Suppressor macrophage treated with lipopolysaccharide for 4 hours (primary cell): ENCODE results near the gene ANO2.

Experiments
- DNase-seq: peaks from one replicate; pipeline ENCODE4 v3.0.0-alpha.2; 2020

Gene ANO2

GRCh38 chr12:5654019-5654418 lies 291.0 kb downstream of the ANO2 start:
- no peak for DNase-seq

GRCh38 chr12:5650829-5651461 lies 294.1 kb downstream of the ANO2 start:
- no peak for DNase-seq

- DNase-seq = no peak
Measured at GRCh38 chr12:5650281-5650680, 294.8 kb downstream of the ANO2 start.

DNA sequence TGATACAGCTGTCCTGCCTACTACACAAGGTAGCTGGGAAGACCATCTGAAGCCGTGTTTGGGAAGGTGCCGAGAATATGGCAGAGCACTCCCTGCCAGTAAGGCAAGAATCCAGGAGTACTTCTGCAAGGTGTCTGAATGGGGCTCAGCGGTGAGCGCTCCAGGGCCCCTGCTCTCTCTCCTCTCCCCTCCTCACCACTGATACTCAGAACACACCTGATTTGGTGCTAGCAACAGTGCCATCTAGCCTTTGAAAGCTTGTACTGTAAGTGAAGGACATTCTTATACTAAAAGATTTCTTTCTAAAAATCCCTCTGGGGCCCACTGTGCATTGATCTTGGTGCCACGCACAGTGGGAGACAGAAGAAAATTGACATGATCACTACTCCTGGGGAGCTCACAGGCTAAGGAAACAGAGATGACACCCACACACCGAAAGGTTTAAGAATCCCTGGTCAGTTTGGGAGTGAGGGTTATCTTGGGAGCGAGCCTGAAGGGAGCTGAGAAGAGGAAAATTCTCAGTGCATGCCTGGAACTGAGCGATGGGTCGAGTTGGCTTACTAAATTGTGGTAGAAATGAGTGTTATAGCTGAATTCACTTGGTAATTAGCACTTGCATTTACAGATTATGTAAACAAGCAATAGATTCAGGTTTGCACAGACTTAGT lies 296.2 kb downstream of the ANO2 start:
- no peak for DNase-seq

DNA sequence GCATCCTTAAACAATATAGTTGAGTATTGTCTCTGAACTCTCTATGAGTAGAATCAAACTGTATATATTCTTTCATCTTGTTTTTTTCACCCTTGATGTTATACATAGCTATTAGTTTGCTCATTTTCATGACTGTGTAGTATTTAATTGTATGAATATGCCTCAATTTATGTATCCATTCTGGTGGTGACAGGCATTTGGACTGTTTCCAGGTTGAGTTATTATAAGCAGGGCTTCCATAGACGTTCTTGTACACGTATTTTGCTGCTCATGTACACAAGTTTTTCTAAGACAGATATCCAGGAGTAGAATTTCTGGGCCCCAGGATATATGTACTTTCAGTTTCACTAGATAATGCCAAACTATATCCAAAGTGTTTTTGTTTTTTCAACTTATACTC lies 301.8 kb downstream of the ANO2 start:
- DNase-seq = no peak

DNA sequence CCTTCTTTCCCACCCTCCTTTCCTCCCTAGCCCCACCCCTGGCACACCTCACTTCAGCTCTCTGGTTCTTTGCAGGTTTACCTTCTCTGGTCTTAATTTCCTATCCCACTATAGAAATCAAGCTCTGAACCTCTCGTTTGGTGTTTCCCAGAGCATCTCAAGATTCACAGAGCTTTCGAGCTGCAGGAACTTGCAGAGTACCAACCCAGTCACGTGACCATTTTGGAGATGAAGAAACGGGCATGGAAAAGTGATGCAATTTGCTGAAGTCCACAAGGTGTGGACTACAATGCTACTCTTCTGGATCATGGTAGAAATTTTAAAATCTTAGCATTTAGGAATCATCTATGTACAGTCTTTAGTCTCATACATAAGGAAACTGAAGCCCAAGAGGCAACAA lies 307.4 kb downstream of the ANO2 start:
- no peak for DNase-seq

- DNase-seq = no peak
Measured at GRCh38 chr12:5636907-5637306, 308.2 kb downstream of the ANO2 start.

- no peak for DNase-seq
Measured at GRCh38 chr12:5633106-5633505, 312.0 kb downstream of the ANO2 start.

DNA sequence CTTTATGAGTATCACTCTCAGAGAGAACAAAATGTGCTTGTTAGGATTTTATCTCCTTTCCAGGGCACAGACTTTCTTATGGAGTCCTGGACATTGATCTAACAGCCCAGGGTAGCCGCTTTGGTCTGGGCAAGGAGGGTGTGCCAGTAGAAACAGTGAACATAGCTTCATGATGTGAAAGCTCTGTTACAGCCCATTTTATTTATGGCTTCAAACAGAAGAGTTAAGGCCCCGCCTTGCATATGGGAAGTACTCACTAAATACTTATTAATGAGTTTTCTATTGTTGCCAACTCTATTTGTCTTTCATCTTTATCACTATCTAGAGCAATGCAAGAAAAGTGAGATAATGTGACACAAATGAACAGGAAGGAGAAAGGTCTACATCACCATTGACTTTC lies 312.6 kb downstream of the ANO2 start:
- no peak for DNase-seq

- no peak for DNase-seq
Measured at GRCh38 chr12:5631497-5631896, 313.6 kb downstream of the ANO2 start.

- DNase-seq = no peak
Measured at GRCh38 chr12:5630726-5631125, 314.3 kb downstream of the ANO2 start.

DNA sequence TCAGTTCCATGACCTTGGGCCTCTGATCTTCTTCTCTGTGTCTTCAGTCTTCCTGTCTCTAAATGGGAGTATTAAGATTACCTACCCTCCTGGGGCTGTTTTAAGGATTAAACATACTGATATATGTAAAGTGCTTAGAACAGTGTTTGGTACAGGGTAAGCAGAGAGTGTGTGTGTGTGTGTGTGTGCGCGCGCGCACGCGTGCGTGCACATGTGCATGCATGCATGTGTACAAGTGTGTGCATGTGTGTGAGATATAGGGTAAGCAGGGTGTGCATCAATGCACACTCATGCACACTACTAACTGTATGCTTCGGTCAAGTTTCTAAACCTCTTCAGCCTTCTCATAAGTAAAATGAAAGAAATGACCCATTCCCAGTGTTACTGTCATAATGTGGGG lies 316.6 kb downstream of the ANO2 start:
- DNase-seq = no peak

DNA sequence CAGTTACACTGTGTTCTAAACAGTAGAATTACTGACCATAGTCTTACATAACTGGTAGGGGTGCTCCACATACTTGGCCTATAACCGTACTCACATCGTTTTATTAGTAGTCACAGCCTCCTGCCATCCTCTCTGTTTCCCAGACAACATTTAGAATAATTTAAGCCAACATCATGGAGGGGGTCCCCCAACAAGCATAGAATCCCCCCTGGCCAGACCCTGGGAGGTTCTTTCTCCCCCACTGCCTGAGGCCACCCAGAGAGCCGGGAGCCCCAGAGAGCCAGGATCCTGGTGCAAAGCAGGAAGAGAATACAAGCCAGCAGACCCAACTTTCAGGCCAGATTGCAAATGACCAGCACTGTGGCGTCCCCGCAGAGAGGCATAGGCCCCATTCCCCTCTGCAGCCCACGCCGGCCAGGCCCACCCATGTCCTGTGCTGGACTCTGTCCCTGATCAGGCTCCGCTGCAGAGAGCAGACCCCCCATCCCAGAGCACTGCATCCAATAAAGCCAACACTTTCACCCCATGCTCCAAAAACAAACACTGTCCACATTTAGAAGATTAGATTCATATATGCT lies 317.9 kb downstream of the ANO2 start:
- DNase-seq = no peak

GRCh38 chr12:5626151-5626550 lies 318.9 kb downstream of the ANO2 start:
- DNase-seq = no peak

- DNase-seq = no peak
Measured at GRCh38 chr12:5624486-5625272, 320.4 kb downstream of the ANO2 start.

DNA sequence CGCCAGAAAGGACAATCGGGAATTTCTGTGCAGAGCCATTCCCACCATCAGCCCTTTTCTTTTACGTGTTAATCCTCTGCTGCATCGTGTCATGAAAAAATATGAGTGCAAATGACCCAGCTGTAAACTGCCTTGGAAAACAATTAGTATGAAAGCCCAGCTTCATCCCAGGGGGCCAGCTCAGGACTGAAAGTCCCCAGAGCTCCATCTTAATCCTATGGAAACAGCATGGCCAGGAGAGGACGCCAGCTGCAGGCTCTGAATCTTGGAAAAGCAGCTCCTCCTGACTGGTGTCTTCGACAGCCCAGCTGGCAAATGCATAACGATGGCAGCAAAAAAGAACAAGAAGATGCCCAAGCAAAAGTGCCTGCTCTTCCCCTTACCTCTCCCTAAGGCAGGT lies 321.6 kb downstream of the ANO2 start:
- DNase-seq = no peak

DNA sequence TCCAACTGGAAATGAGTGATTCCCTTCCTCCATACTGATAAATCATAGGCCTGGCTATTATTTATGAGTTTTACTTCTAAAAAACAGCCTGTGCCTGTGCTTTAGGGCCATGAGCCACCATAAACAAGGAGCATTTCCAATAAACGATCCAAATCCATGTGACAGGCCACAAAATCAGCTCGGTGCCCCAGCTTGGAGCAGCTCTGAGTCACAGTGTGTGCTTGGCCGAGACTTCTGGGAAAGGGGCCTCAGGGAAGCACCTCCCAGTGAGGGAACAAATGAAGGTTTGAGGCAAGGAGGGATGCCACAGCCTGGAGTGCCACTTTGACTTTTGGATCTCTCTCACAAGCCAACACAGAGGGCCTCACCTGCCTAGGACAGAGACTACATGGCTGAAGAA lies 322.8 kb downstream of the ANO2 start:
- no peak for DNase-seq

DNA sequence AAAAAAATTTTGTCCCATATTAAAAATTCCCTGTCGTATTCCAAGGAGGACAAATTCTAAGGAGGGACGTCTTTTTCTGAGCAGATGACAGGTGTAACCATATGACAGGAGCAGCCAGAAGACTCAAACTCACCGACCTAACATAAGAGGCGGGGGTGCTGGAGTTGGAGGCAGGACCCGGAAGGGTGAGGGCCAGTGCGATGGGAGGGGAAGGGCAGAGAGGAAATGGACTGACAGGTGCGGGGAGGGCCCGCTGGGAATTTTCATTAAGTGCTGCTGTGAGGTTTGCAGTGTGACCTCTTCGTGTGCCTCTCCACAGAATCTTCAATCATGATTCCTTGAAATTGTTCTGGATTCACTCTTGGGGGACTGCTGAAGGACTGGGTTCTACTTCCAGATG lies 323.7 kb downstream of the ANO2 start:
- no peak for DNase-seq

GRCh38 chr12:5620896-5621295 lies 324.2 kb downstream of the ANO2 start:
- no peak for DNase-seq

DNA sequence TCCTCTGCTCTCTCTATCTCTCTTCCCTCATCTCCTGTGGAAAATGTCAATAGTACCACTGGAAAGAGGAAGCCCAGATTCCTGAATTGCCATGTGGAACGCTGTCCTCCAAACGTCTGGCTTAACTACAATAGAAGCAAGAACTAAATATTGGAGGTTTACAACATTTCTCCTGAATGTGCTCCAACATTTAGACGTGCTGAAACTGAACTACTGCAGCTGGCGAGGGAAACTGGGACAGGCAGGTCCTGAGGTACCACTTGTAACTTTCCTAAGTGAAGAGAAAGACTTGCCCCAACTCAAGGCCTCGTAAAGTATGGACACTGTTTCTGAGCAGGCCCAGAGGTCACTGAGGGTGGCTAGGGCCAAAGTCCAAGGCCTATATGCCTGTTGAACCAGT lies 325.4 kb downstream of the ANO2 start:
- no peak for DNase-seq

DNA sequence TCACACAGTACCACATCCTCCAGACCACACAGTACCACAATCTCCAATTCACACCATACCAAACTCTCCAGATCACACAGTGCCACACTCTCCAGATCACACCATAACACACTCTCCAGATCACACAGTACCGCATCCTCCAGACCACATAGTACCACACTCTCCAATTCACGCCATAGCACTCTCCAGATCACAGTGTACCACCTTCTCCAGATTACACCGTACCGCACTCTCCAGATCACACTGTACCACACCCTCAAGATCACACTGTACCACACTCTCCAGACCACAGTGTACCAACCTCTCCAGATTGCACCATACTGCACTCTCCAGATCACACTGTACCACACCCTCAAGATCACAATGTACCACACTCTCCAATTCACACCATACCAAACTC lies 328.2 kb downstream of the ANO2 start:
- DNase-seq = no peak

DNA sequence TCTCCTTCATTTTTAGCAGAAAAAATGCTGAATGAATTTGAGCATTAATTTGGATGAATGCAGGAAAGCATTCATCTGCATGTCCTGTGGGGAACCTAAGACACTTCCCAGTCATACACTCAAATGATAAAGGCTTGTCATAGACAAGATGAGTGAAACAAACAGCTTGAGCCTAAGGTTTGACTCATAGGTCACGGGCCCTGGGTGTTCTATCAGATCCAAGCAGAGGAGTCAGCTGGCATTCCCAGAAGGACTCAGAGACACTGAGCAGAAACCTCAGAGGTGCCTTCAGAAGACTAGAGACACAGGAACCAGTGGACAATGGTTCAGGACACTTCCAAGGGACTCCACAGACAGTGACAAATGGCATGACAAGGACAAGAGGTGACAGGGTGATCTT lies 329.3 kb downstream of the ANO2 start:
- no peak for DNase-seq

GRCh38 chr12:5614256-5614655 lies 330.8 kb downstream of the ANO2 start:
- no peak for DNase-seq
